GM19452 (cell line): ENCODE measurements around the gene COX15.
A peak's percentile ranks its signal among the peaks of the same experiment; 100 is the strongest.
"Not testable (repeated sequence)": the region's sequence is repeated elsewhere in the genome, so short reads cannot be mapped to it uniquely, and the experiment has no call there.

Source experiments
- ATAC-seq: cut with Tn5 transposase; IDR thresholded peaks from one replicate; pipeline ENCODE4 v1.9.1; 2021; ENCODE audit not compliant: unreplicated experiment

COX15 gene

GRCh38 chr10:99732033-99732842, at the start of gene COX15, which contains the start of gene CUTC:
TSS of gene COX15 (minus strand) at chr10:99732127. CDS start at chr10:99732049, 78 bp downstream.
TSS of gene CUTC (plus strand) at chr10:99732234. CDS start at chr10:99732349, 115 bp downstream.
- peak; percentile 88 for ATAC-seq

- ATAC-seq = no peak
Measured at GRCh38 chr10:99779335-99779734, 47.4 kb upstream of the COX15 start.

GRCh38 chr10:99777918-99778714, 46.2 kb upstream of the COX15 start:
- ATAC-seq = no peak

GRCh38 chr10:99775850-99776249, 43.9 kb upstream of the COX15 start:
- ATAC-seq = no peak

GRCh38 chr10:99770408-99771045, 38.6 kb upstream of the COX15 start:
- ATAC-seq = no peak

- ATAC-seq = no peak
Measured at GRCh38 chr10:99769706-99770105, 37.8 kb upstream of the COX15 start.

- ATAC-seq = no peak
Measured at GRCh38 chr10:99768556-99768955, 36.6 kb upstream of the COX15 start.

- ATAC-seq = no peak
Measured at GRCh38 chr10:99767901-99768300, 36.0 kb upstream of the COX15 start.

GRCh38 chr10:99766302-99766681, 34.4 kb upstream of the COX15 start:
- ATAC-seq = peak; percentile 94

- peak; percentile 17 for ATAC-seq
Measured at GRCh38 chr10:99765672-99766301, 33.9 kb upstream of the COX15 start.

GRCh38 chr10:99761365-99761764, 29.4 kb upstream of the COX15 start:
- ATAC-seq = no peak

GRCh38 chr10:99760321-99760720, 28.4 kb upstream of the COX15 start:
- ATAC-seq = no peak

- ATAC-seq = no peak
Measured at GRCh38 chr10:99758211-99758891, 26.4 kb upstream of the COX15 start.

- no peak for ATAC-seq
Measured at GRCh38 chr10:99756159-99756558, 24.2 kb upstream of the COX15 start.

GRCh38 chr10:99754670-99755069, 22.7 kb upstream of the COX15 start:
- ATAC-seq = no peak

GRCh38 chr10:99750641-99751040, 18.7 kb upstream of the COX15 start:
- no peak for ATAC-seq

GRCh38 chr10:99748823-99749451, 17.0 kb upstream of the COX15 start:
- no peak for ATAC-seq

- ATAC-seq = not testable (repeated sequence)
Measured at GRCh38 chr10:99746166-99746565, 14.2 kb upstream of the COX15 start.

- no peak for ATAC-seq
Measured at GRCh38 chr10:99743841-99744240, 11.9 kb upstream of the COX15 start.

GRCh38 chr10:99742701-99743100, 10.8 kb upstream of the COX15 start:
- no peak for ATAC-seq
